Stimulated activated CD8-positive, alpha-beta memory T cell treated with anti-CD3 and anti-CD28 coated beads, Interleukin-4, amount 100 ng/mL, for 48 hours (primary cell): Measurements from ENCODE around the gene MTLN.
"Not testable (repeated sequence)": the region's sequence is repeated elsewhere in the genome, so short reads cannot be mapped to it uniquely, and the experiment has no call there.

Source experiments
- DNase-seq: peaks from one replicate; pipeline ENCODE4 v3.0.0-alpha.2; 2020

MTLN gene, protein sequence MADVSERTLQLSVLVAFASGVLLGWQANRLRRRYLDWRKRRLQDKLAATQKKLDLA

DNA sequence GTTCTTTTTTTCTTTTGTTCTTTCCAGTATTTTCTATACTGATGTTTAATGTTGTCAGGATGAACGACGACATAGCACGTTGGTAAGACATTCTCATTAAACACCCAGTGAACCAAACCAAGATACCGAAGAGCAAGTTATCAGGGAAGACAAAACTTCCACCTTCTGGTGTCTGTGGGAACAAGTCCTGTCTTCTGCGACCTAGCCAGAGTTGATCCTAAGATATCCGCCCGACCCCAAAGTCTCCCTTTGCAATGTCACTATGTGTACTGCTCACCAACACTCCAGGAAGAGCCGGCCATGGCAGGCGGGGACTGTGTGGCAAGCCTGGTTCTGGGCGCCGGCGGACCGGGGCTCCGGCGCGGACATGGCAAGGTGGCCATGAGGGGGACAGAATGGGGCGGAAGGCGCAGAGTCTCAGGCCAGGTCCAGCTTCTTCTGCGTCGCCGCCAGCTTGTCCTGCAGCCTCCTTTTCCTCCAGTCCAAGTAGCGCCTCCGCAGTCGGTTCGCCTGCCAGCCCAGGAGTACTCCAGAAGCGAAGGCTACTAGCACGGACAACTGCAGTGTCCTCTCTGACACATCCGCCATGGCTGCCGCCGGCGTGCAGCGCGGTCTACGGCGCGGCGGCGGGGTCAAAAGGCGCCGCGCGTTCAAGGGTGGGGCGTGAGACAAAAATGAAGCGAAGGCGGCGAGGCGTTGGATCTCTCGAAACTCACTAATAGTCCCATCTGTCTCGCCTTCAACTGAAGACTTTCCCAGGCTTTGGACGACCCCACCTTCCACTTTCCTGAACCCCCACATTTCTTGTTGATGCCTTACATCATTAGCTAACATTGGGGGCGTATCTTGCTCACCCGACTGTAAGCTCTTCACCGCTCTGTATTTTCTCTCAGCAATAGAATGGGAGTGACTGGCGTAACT lies at the start of gene MTLN:
Gene MTLN (minus strand): TSS at position 610 of the 921 bp plus-strand sequence. CDS start 22 bp downstream, at position 588.
- peak; percentile 65 for DNase-seq

DNA sequence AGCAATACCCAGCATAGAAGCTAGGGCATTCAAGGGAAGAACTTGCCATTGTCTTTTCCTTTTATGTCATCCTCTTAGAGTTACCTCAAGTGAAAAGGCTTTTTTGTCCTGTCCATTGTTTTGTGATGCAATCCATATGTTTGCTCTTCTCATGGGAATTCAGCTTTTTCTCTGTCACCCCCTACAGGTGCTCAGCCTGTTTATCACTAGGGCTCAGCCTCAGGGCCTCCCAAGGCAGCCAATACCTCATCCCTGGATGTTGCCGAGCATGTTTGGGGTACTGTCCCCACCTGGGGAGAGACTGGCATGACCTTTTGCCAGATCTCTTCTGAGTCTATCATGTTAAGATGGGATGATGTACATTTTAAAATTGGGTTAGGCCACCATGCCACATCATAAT lies 49.6 kb upstream of the MTLN start:
- DNase-seq: not testable (repeated sequence)

DNA sequence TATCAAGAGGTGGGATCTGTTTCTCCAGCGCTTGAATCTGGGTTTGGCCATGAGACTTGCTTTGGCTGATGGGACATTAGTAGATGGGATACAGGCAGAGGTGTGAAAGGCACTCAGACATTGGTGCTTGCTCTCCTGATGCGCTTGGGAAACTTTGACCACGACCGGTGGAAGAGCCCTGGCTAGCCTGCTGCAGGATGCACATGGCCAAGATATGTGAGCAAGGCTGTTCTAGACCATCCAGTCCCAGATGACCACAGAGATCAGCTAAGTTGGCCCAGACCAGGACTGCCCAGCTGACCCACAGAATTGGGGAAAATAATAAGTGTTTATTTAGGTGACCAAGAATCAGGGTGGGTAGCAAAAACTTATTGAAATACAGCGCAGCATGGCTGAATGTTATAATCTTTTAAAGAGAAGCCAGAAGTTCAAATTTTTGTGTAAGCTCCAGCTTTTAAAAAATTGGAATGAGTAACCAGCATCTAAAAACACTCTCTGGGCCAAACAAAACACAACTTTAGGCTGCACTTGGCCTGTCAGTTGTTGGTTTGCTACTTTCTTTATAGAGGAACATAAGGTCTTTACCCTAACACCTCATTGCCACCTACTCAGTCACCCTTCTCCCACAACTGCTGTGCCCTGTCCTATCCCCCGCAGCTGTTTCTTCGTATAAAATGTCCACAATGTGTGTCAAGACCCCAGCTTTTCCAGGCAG lies 35.9 kb upstream of the MTLN start:
- not testable (repeated sequence) for DNase-seq

DNA sequence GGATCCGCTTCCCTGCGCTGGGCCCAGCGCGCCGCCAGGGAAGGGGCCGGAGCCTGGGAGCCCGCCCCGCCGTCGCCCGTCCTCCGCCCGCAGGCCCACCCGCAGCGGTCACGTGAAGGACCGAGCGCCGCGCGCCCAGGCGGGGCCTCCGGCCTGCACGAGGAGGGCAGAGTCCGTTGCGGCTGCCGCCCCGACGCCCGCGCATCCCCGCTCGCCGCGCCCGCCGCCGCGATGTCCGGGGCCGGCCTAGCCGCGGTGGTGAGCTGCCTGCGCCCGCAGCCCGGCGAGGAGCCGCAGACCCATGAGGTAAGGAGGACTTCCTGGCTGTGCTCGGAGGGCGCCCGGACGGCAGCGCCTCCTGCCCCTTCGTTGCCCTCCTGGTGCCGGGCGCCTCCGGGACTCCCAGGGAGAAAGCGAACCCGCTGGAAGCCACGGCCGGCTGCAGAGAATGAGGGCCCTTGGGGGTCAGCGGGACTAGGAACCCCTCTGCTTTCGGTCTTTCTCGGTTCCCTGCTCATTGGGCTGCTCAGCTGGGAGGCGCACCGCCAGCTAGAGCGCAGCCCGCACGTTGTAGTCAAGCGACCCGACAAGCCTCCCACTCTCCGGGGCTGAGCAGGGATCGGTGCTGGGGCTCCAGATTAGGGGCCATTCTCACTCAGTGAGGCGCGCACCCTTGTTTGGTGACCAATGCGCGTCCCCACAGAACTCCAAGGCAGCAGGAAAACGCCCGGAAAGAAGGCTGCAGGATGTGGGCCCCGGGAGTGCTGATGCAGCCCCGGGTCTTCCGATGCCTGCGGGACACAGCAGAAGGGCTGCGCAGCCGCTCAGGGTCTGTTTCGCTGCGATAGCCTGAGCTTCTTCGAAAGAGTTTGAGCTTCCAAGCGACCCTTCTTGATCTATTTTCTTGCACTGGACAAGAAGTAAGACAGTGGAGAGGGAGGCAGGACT lies 33.4 kb upstream of the MTLN start:
- DNase-seq: not testable (repeated sequence)

DNA sequence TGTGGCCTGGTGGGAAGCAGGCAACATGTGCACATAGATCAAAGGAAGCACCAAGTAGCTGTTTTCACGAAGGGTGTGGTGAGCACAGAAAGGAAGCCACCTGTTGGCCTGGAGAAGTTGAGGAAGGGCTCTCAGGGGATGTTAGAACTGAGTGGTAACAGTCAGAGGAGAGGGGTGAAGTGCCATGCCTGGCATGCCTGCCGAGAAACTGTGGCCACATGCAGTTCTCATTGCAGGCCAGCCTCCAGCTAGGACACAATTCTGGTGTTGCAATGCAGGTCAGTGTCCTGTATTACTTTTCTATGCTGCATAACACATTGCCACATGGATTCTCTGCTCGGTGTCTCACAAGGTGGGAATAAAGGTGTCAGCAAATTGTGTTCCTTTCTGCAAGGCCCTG lies 30.9 kb upstream of the MTLN start:
- DNase-seq: not testable (repeated sequence)

DNA sequence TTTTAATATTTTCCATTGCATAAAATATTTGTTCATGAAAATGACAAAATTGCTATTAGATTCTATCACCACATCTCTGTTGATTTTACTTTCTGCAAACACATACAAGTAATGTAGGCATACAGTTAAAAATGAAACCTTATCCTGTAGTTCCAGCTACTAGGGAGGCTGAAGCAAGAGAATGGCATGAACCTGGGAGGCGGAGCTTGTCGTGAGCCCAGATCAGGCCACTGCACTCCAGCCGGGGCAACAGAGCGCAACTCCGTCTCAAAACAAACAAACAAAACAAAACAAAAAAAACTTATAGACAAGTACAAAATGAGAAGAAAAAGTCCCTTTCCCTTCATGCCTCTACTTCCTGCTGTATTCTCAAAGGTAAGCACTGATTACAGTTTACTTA lies 22.2 kb upstream of the MTLN start:
- DNase-seq: not testable (repeated sequence)

DNA sequence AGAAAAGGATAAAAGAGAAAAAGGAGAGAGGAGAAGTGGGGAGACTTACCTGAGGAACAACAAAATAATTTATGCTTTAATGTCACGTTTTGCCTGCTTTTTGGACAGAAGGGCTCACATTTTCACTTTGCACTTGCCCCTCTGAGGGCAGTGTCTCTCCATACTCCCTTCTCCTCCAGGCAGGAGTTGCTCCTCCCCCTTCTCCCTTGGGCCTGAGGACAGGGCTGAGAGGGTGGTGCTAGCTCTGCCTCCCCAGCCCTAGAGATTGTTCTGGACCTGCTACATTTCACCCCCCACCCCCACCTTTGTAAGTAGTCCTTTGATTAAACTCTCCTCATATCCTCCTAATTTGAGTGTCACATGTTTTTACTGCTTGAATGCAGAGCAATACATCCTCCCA lies 17.5 kb upstream of the MTLN start:
- DNase-seq: not testable (repeated sequence)

DNA sequence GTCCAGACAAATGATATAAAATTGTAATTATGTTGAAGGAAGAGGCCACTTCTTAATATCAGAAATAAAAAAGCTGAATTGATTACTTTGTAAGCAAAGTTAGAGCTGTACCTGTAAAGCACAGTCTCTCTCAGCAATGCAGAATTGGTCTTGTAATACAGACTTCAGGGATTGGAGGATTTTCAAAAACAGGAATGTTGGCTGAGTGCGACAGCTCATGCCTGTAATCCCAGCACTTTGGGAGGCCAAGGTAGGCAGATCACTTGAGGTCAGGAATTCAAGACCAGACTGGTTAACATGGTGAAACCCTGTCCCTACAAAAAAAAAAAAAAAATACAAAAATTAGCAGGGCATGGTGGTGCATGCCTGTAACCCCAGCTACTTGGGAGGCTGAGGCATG lies 10.3 kb upstream of the MTLN start:
- DNase-seq: not testable (repeated sequence)

DNA sequence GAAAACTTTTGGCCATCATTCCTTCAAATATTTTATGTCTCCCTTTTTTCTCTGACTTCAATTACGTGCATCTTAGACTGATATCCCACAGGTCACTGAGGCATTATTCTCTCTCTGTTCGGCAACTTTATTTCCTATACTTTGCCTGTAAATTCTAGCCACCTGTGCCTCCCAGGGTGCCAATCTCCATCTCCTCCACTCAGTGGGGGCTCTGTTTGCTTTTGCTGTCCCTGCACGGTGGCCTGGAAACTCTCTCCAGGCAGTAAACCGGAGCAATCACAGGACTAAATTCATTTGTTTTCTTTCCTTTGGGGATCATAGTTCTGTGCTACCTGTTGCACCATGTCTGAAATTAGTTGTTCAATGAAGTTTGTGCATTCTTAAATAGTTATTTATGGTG lies 9.6 kb upstream of the MTLN start:
- DNase-seq: no peak

DNA sequence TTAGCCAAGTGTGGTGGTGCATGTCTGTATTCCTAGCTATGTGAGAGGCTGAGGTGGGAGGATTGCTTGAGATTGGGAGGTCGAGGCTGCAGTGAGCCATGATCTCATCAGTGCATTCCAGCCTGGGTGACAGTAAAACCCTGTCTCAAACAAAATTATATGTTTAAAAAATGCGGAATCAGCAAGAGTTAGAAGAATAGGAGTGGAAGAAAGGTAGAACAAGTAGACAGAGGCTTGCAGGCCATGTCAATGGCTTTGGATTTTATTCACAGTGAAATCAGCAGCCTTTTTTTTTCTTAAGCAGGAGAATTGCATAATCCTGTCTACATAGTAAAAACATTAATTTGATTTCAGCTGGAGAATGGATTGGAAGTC lies 7.8 kb upstream of the MTLN start:
- DNase-seq: no peak

DNA sequence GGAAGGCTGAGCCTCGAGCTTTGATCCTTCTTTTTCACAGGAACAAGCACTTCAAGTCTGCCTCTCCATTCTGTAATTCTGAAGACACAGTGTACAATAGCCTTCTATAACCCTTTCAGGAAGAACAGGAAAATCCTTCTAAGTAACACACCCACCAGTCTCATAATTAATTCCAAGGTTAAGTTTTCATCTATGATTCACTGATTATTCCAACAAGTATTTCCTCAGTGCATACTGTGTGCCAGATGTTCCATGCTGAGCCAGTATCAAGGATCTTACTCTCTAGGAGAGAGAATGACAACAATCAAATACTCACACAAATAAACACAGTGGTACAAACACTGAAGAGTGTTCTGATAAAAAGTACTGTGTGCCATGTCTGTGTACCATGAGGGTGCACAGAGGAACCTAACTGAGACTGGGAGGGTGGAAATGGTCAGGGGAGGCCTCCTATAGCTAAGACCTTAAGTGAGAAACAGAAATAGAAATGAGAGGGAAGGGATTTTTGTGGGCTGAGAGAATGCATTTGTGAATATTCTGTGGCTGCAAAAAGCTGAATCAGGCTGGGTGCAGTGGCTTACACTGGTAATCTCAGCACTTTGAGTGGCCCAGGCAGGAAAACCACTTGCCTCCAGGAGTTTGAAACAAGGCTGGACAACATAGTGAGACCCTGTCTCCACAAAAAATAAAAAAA lies 7.3 kb upstream of the MTLN start:
- DNase-seq: no peak

DNA sequence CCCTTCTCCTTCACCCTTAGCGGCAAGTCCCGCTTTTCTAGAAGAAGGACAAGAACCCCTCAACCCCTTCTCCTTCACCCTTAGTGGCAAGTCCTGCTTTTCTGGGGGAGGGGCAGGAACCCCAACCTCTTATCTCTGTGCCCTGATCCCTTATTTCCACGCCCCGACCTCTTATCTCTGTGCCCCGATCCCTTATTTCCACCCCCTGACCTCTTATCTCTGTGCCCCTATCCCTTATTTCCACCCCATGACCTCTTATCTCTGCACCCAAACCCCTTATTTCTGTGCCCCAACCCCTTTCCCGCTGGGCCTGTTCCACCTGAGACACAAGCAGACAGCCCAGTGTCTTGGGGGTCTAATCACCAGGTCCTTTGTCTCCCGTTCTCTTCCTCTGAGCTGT lies 6.5 kb upstream of the MTLN start:
- DNase-seq: not testable (repeated sequence)

DNA sequence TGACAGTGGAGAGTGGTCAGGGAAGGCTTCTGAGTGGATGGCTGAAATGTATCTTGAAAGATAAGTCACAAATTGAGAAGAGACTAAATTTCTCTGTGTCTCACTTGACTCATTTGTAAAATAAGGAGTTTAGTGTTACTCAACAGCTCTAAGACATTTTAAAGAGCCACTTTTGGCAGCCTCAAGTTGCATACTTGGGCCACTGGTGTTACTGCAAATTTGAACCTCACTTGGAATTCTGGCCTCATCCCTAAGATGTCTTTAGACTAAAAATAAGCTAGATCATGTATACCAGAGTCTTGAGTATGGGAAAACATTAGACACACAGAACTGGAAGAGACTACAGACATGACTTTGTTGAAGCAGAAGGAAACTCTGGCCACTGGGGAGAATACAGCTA lies 4.5 kb upstream of the MTLN start:
- DNase-seq: no peak

DNA sequence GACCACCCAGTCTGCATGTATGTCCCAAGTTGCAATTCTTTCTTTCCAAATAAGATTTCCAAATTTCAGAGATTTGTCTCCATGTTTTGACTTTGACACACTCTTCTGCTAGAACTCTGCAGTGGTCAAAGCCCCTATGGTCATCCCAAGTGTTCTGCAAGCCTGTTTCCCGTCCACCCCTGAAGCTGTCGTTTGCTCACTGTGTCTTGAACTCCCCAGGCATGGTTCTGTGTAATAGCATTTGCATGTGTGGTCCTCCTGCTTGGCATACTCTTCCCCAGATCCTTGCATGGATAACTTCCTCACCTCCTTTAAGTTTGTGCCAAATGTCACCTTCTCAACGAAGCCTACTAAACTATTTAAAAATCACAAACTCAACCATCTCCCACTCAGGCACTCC lies 3.9 kb upstream of the MTLN start:
- no peak for DNase-seq

DNA sequence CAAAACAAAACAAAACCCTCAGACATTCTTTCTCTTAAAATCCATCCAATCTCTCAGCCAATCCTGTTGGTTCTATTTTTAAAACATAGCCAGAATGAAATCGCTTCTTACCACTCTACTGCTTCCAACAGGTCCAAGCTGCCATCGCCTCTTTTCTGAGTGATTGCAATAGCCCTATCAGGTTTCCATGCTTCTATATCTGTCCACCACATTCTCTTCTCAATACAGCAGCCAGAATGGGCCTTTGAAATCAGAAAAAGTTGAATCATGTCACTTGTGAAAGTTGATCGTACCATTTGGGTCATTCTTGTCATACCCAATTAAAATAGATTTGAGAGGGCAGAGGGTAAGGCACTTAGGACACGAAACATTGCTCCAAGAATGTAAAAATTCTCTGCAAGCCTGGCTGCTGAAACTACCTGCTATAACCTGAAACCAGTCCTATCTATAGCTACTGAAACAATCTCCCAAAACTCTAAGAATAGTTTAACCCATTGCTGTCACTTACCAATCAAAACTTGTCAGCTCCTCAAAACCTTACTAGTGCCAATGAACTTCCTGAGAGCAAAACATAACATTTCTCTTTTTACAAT lies 3.3 kb upstream of the MTLN start:
- DNase-seq: no peak

DNA sequence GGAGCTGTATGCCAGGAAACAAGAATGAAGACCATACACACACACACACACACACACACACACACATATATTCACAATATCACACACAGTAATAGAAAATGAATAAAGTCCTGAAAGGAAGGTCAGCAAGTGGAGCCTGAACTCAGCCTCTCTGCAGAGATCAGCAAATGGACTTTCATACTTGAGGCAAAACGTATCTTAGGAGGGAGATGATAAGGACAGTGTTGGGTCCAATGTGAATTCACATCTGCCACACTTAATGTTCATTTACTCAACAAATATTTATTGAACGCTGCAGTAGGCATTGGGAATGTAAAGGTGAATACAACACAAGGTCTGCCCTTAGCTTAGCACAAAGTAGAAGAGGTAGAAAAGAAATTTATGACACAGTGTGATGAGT lies 2.7 kb upstream of the MTLN start:
- DNase-seq: no peak

DNA sequence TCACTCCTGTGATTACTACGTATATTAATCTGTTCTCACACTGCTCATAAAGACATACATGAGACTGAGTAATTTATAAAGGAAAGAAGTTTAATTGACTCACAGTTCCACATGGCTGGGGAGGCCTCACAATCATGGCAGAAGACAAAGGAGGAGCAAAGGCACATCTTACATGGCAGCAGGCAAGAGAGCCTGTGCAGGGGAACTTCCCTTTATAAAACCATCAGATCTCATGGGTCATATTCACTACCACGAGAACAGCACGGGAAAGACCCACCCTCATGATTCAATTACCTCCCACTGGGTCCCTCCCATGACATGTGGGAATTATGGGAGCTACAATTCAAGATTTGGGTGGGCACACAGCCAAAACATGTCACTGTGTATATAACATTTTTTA lies 1.2 kb upstream of the MTLN start:
- not testable (repeated sequence) for DNase-seq

DNA sequence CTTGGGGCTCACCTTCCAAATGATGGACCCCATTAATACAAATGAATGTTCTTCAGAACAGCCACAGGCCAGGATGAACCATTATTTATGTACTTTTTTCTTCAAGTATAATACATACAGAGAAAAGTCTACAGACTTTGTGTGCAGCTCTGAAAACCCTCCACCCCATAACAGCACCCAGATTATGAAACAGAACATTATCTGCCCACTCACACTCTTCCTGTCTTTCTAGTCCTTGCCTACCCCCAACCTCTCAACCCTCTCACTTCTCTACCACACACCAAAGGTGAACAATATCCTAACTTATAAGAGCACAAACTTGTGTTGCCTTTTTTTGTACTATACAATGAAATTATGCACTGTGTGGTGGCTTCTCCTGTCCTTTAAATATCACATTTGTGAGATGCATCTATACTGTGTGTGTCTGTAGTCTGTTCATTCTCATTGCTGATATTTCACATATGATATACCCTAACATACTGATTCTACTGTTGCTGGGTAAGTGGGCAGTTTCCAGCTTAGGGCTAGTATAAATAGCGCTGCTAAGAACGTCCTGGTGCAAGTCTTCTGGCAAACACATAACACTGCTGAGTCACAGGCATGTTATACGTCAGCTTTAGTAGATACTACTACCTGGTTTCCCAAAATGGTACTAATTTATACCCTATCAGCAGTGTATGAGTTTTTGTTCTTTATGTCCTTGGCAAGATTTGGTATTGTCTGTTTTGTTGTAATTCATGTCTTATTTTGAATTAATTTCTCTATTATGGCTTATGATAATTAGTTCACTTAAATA lies 6.5 kb downstream of the MTLN start:
- no peak for DNase-seq

DNA sequence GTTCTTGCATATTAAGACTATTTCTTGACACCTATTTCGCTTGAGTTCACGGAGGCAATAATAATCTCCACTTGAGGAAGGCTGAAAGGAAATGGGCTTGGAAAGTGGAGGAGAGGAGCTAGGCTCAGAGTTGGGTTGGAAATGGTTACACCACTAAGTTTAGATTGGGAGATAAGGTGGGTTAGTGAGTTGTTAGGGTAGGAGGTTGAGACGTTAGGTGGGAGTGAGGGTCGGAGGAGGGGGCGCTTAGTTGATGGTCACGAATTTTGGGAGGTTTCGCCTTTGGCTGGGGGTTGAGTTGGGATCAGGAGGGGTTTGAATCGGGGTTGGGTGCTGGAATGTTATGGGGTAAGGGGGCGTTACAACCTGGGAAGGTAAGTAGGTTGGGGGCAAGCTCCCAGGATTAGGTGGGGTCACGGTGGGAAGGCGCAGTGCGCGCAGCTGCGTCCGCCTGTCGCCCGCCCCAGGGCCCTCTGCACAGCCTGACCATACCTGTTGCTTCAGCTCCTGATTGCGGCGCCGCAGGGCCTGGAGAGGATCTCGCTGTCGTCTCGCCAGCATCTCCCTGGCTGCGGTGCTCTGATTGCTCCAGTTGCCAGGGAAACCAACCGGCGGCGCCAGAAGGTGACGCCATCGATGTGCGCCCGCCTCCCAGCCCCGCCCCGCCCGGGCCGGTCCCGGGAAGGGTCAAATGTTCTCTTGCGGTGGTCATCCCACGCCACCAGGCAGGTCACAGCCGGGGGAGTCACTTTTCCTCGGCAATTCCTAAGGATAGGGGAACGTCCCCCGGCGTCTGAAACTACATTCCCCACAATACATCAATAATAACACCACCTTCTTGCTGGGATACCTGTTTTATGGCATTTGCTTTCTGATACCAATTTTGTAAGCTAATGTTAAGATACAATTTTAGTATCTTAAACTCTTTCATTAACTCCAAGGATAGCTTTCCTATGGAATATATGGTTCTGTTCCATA lies 7.7 kb downstream of the MTLN start, which contains the start of gene NPHP1:
Gene NPHP1 (minus strand): TSS at position 606 of the 978 bp plus-strand sequence. CDS start 45 bp downstream, at position 561.
- peak; percentile 93 for DNase-seq

DNA sequence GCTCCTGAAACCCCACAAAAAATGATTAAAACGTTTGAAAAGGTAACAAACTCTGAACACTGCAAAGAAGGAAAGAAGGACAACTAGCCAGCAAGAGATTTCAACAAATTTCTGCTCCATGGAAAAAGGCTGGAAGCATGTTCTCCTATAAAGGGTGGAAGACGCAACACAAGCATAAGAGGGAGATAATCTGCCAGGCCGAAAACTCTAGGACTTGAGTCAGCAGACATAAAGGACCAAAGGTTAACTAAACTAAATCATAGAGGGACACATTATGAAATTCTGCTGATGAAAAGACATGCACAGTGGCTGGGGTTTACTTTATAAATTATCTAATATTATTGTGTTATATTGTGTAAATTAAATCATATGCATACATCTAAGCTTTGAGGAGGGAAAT lies 14.3 kb downstream of the MTLN start:
- DNase-seq: no peak
